Erythroblast (primary cell): Measurements from ENCODE around the gene STARD10.

Experiments
- GATA1 ChIP-seq: IDR thresholded peaks from 2 replicates; pipeline ENCODE4 v1.6.1; 2011; ENCODE audit warnings: low read depth, mild to moderate bottlenecking, control low read depth, low read length, moderate library complexity
- POLR2A ChIP-seq: IDR thresholded peaks from 2 replicates; pipeline ENCODE4 v1.6.1; 2011; ENCODE audit warnings: mild to moderate bottlenecking, low read length

DNA sequence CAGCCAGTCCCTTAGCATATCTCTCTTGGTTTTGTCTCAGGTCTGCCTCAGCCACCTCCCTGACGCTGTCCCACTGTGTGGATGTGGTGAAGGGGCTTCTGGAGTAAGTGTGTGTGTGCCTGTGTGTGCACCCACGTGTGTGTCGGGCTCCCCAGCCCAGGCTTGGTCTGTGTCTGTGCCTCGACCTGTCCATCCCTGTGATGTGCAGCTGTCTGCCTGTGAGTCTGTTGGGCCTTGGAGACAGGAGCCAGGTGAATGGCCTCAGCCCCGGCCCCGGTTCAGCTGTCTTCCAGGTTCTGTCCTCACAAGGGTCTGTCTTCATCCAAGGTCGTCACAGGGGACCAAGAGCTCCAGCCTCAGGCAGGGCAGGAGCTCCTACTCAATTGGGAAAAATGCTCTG is 30.2 kb upstream of the STARD10 start:
- TF ChIP-seq POLR2A = no peak
- TF ChIP-seq GATA1 = no peak
